Raji (cell line): ENCODE measurements around the gene EIF4E.
A peak's percentile ranks its signal among the peaks of the same experiment; 100 is the strongest.

Source experiments
- POLR2A ChIP-seq: IDR thresholded peaks from 2 replicates; pipeline ENCODE4 v1.6.1; 2011; ENCODE audit warnings: low read depth, low read length, control low read depth; ENCODE audit not compliant: insufficient read depth

The EIF4E gene, protein sequence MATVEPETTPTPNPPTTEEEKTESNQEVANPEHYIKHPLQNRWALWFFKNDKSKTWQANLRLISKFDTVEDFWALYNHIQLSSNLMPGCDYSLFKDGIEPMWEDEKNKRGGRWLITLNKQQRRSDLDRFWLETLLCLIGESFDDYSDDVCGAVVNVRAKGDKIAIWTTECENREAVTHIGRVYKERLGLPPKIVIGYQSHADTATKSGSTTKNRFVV

GRCh38 chr4:98928505-98929340, at the start of gene EIF4E:
EIF4E (minus strand) TSS chr4:98929133; CDS start chr4:98929112, 21 bp downstream.
- TF ChIP-seq POLR2A, result peak; percentile 79

- no peak for TF ChIP-seq POLR2A
These were observed 48.6 kb upstream of the EIF4E start for GRCh38 chr4:98977557-98977956.

GRCh38 chr4:98976716-98977115, 47.8 kb upstream of the EIF4E start:
- TF ChIP-seq POLR2A, result no peak

- no peak for TF ChIP-seq POLR2A
These were observed 41.2 kb upstream of the EIF4E start for GRCh38 chr4:98969878-98970785.

GRCh38 chr4:98967786-98968329, 38.9 kb upstream of the EIF4E start:
- TF ChIP-seq POLR2A, result no peak

DNA sequence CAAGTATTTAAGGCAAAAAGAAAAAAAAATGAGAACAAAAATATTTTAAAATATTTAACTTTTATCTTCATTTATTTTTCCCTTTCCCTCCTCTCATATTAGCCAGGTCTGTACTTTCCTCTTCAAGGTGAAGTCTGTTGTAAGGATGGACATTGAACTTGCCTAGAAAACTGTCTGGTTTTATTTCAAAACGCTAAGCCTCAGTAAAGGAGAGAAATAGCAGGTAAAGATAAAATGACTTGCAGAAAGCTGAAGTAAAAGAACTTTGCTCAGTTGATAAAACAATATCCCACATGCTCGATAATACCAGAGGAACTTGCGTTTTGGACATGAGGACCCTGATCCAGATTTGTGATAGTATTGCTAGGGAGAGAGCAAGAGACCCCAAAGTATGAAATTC, 38.0 kb upstream of the EIF4E start:
- TF ChIP-seq POLR2A, result no peak

DNA sequence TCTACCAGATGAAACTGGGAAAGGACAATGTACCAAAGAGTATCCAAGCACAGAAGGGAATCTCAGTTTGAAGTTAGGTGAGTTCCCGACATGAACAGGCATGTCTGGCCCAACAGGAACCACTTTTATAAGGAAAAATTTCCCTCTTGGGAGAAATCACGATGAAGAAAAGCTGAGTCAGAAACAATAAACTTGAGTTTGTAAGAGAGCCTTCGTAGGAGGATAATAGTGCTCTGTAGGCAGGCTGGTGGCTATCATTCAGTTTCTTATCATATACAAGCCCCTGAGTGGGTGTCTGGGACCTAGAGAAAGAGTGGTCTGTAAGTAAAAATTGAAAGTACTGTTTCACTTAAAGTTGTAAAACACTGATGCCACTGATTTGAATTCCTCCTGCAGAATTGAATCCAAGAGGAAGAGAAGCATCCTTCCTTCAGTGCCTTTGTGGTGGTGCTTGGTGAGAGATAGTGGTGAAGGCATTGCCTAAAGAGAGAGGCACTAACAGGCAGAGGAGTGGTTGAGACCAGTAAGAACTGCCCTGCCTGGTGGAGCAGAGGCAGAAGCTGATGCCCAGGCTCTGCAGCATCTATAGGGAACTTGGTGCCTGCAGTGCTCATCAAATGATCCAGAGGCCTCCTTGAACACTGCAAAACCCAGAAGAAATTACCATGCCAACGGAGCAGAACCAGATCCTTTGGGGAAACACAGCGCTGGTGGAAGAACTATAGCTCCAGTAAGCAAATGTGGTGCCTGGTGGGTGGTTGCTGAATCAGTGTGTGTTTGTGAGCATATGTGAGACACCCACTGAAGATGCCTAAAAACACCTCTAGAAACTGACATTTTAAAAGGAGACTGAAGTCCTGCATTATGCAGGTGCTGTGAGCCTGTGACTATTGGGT, 34.9 kb upstream of the EIF4E start:
- no peak for TF ChIP-seq POLR2A

GRCh38 chr4:98961770-98962169, 32.8 kb upstream of the EIF4E start:
- no peak for TF ChIP-seq POLR2A

DNA sequence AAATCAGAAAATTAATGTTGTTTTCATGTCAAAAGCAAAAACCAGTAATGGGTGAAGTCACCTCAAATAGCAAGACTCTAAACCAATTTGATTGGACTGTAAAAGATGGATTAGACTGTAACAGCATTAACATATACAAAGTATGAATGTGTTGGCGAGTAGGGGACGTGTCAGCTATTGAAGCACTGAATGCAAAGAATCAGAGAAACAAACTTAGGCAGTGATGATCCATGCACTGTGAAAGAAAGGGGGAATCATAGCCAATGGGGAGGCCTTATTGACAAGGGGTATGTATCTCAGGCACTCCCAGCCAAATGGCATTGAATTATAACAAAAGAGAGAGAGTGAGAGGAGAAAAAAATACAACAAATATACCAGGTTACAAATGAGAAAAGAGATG, 30.5 kb upstream of the EIF4E start:
- TF ChIP-seq POLR2A, result no peak

DNA sequence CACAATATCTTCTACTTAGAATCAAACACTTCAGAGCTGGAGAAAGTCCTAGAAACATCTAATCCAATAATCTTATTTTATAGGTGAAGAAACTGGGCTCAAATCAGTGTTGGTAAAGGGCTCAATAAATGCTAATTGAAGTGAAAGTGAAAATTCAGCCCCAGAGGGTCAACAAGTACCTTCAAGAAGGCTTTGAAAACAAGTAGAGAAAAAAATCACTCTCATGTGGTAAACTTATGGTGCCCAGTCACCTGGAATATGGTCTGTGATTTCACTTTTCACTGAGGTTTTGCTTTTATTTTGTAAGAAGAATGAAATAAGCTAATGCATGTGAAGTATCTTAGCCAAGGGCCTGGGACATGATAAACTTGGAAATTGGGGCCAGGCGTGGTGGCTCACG, 29.1 kb upstream of the EIF4E start:
- no peak for TF ChIP-seq POLR2A

DNA sequence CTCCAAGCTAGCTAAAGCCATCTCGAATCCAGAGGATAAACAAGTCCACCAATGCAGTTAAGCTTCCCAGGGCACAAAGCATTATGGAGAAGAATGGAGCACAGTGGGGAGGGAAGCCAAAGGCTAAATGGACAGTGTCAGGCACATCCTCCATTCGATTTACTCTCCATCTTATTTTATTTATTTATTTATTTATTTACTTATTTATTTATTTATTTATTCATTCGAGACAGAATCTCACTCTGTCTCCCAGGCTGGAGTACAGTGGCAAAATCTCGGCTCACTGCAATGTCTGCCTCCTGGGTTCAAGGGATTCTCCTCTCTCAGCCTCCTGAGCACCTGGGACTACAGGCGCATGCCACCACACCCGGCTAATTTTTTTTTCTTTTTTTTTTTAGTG, 26.3 kb upstream of the EIF4E start:
- TF ChIP-seq POLR2A, result no peak

DNA sequence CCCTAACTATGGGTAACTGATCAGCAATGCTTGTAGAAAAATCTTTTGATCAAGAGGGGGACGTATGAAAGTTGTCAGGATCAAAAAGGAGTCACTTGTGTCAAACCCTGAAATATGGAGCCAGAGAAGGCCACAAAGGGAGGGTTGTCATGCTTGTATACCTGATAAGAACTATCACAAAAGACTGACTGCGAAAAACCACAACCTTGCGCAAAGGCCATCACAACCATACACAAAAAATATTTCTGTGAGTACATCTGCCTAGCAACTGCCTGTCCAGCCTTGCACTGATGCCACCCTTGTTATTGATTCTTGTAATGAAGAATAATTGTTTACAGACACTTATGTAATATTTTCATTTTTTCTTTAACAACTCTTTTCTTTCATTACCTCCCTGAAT, 22.8 kb upstream of the EIF4E start:
- no peak for TF ChIP-seq POLR2A

GRCh38 chr4:98950925-98951324, 22.0 kb upstream of the EIF4E start:
- TF ChIP-seq POLR2A, result no peak

- TF ChIP-seq POLR2A, result no peak
These were observed 17.4 kb upstream of the EIF4E start for GRCh38 chr4:98946359-98946758.
